DMS79 (cell line): Measurements from ENCODE around the gene CUBN.
"Not testable (repeated sequence)": the region's sequence is repeated elsewhere in the genome, so short reads cannot be mapped to it uniquely, and the experiment has no call there.

Source experiments
- DNase-seq: peaks from one replicate; lab custom pipeline; 2025; lab: John Stamatoyannopoulos, UW

Gene CUBN

DNA sequence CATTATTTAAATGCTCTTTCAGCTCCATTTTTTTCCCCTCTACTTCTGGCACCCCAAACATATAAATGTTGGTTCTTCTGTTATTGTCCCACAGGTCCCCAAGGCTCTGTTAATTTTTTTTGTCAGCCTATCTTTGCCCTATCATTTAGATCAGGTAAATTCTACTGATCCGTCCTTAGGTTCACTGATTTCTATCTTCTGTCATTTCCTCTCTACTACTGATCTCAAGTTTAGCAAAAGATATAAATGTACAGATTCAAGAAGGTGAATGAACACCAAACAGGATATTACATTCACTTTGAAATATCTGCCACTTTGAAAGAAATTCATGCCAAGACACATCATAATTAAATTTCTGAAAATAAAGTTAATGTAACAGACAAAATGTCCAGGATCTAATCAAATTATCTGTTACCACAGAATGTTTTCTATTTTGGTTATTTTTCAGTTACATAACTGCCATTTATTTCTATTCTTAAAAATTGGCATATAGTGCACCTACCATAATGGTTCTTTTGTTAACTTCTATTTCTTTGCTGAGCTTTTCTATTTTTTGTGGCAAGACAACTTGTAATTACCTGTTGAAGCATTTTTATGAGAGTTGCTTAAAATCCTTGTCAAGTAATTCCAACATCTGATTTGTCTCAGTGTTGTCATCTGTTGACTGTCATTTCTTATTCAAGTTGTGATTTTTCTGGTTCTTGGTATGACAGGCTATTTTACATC lies 12.1 kb upstream of the CUBN start:
- no peak for DNase-seq

DNA sequence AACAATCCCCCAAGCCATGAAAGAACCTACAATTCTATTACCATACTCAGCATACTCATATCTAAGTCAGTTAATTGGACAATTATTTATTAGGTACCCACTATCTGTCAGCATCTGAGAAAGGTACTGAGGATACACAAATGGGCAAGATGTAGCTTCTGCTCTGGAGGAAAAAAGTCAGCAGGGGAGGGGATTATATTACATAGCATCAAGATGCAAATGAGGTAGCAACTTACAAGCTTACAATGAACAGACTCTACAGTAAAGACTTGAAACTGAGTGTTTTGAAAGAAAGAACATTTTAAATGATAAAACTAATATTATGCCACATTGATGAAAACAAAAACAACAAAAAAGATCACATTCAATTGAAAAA lies 10.8 kb upstream of the CUBN start:
- no peak for DNase-seq

DNA sequence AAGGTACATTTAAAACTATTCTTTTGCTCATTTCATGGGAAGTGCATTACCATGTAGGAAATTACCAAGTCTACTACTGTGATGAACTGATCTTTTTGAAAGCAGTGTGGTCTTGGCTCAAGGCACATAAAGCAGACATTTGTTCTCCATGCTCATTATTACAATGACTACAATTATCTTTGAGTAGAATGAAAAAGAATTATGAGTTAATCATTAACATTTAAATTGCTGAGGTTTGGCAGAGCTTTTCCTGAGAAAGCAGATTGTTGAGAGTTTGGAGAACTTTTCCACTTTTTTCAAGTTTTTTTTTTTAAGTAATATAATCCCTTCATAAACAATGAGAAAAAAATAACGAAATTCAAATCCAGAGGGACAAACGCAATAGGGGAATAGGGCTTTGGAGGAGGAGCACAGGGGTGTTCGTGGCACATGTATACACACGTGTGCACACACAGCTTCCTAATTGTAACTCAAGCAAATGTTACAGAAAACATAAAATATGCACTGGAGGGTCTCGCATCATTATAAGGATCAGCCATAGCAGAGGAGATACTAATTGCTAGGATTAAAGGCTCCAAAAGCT lies 8.9 kb upstream of the CUBN start:
- DNase-seq: no peak

DNA sequence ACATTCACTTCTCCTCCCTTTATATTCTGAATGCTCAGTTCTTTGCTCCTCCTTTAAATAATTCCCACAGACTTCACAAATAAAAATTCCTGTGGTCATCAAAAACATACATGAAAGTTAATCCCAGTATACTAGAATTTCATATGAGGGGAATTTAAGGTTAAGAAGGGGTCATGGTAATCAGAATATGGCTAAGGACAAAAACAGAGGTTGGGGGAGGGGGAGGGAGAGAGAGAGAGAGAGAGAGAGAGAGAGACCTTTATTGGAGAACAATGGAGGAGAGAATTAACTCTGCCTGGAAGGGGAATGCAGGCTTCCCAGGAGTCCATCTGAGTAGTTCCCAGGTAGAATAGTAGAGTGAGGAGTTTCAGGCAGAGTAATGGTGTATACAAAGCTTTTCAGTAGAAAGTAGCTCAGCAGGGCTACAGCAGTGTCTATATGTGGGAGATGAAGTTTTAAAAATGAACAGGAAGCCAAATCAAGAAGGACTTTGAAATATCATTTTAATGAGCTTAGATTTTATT lies 5.2 kb upstream of the CUBN start:
- DNase-seq: no peak

- no peak for DNase-seq
These were observed 4.7 kb upstream of the CUBN start for GRCh38 chr10:17134282-17134681.

- DNase-seq: no peak
These were observed 1.4 kb downstream of the CUBN start for GRCh38 chr10:17128261-17128660.

GRCh38 chr10:17126327-17126726 lies 3.3 kb downstream of the CUBN start:
- DNase-seq: no peak

GRCh38 chr10:17125206-17125893 lies 4.3 kb downstream of the CUBN start:
- no peak for DNase-seq

DNA sequence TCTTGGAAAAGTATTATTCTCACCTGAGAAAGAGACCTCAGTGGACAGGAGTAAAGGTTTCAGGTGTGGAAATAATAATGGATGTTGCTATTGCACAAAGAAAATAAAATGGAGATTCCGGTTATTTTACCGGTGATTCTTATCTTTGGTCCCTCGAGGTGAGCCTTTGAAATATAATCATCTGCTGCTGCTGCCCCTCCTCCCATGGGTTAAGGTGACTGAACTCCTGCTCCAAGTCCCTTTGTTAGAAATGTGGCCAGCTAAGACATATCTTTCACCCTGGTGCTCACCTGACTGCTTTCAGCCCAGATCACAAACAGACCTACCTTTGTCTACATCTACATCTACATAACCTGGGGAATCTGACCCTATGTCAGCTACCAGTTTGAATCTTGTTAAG lies 5.7 kb downstream of the CUBN start:
- no peak for DNase-seq

DNA sequence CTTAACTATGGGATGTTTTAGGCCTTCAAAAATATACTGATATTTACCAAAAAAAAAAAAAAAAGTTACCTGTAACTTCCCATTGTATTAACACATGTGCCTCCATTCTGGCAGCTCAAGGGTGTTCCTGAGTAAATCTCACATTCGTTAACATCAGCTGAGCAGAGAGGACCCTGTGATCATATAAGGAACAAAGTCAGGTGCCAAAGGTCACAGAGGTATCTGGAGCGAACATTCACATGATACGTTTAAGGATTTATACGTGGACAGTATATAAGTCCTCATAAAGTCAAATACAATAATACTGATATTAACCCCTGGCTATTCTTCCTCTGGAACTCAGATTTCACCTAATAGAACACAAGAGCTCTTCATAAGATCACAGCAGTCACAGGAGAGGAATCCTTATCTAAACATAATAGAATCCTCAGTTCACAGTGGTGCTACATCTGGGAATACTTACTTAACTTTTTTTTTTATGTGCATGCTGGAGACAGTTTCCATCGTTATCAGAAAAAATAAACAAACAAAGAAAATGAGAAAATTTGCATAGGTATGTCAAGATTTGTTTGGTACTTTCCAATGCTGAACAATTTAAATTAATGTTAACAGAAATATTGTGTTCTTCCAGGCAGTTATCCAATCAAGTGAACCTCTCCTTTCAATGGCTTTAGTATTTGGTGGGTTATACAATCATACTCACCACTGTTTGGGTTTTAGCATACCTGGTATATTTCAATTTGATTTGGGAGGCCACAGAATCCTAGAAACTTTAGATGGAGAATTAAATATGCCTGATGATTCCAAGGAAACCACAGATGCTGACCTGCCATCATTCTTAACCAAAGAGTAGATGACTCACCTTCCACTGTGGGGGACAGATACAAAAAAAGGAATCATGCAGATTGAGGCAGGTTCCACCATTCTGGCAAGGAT lies 6.6 kb downstream of the CUBN start:
- no peak for DNase-seq

DNA sequence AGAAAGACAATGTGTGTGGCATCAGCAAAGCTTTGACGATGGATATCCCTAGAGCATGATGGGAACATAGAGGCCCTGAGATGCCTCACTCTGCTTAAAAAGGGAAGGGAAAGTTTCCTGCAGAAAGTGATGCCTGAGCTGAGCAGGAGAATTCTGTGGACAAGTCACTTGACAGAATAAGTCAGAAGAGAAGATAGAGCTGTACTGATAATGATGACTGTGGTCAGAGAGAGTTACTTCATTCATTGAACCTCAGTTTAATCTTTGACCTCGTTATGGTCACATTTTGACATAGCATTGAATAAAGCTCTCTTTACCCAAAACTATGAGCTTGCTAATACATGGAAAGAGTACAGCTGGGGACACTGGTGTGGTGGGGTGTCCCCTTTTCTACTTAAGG lies 7.6 kb downstream of the CUBN start:
- no peak for DNase-seq

- no peak for DNase-seq
These were observed 8.9 kb downstream of the CUBN start for GRCh38 chr10:17120694-17121093.

- DNase-seq: no peak
These were observed 9.8 kb downstream of the CUBN start for GRCh38 chr10:17119845-17120244.

DNA sequence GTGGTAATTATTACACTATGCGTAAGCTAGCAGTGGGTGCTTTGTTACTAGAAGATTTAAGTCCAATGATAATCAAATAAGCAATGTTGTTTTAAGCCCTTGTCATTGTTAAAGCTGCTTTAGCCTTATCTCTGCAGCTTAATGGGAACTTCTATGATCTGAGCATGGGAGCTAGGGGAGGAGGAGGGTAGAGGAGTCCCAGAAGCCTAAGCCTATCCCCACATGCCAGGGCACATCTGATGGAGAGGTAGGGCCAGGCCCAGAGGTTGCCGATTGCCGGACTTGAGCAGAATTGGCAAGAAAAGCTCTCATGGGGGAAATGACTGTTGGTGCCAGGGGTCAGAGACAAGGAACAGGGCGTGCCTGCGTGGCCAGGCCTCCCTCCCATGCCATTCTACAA lies 13.4 kb downstream of the CUBN start:
- DNase-seq: no peak

DNA sequence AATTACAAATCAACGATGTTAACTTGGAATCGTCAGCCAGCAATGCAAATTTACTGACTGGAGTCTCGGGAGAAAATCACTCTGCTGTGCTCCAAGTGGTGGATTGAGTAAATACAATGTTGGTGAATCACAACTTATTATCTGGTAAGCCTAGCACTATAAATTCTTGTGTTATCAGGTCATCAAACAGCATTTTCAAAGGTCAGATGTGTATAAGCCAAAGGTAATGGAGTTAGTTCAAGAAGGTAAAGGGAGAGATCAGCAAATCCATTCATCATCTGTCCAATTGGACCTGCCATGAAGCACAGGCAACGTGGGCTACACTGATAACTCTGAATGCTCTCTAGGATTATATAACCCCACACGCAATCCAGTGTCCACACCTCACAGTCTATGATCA lies 13.9 kb downstream of the CUBN start:
- DNase-seq: no peak

GRCh38 chr10:17114878-17115444 lies 14.7 kb downstream of the CUBN start:
- not testable (repeated sequence) for DNase-seq

DNA sequence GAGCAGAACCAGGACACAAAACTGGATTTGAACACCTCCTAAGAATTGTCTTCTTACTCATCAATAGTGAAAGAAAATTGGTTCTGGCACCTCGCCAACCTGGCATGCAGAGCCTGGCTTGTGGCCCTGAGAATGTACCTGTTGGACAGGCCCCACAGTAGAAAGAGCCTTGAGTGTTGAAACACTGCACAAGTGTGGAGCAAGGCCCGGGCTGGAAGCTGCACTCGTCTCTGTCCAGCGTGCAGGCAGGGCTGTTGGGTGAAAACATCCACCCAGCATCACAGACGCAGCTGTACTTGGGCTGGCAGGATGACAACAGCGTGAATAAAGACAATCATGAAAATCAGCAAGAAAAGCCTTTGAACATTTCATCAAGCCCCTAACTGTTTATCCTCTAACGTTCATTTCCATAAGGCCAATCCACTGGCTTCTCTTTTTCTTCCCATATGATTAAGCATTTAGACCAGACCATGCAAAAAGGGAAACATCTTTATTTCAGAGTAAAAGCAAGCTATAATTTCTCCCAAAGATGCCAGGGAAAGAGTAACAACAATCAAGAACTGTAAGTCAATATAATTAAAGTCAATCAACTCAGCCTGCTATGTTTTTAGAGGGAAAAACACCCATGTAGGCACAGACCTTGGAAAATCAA lies 15.6 kb downstream of the CUBN start:
- no peak for DNase-seq

GRCh38 chr10:17113346-17113745 lies 16.3 kb downstream of the CUBN start:
- DNase-seq: no peak

DNA sequence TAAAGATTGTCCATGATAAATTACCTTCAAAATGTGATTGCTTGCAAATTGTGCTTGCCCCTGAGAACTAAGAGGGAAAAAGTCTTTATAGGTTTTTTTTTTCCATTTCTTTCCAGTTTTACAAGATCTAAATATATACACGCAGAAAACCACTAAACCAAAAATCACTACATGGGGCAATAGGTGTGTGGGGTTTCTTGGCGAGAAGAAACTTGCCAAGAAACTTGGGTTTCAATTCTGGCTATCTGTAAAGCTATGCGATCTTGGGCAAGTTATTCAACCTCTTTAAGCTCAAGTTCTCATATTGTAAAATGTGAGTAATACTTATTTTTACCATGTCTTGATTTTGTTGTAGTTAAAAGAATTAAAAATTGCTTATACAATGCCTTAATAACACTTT lies 17.0 kb downstream of the CUBN start:
- no peak for DNase-seq

GRCh38 chr10:17109475-17110207 lies 20.0 kb downstream of the CUBN start:
- DNase-seq: no peak

DNA sequence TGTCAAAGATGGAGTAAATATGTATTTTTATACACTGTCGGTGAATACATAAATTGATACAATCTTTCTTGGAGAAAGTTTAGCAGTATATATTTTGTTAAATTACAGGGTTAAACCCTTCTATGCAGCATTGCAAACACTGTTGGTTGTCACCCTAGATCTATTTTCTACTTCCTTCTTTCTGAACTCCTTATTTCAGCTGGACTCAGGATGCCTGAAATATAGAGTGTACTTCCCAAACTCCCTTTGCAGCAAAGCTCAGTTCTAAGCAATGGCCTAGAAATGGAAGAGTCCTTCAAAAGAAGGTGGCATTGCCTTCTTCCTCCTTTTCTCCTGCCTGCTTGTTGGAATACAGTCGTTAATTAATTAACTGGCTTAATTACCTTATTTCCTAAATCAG lies 20.6 kb downstream of the CUBN start:
- no peak for DNase-seq
